IPS-20b (cell line): ENCODE measurements around the gene NDST1.

ENCODE experiments used
- H3K27ac ChIP-seq: one replicate; pipeline ENCODE4 v1.5.1; 2013; ENCODE audit warnings: low read length
- H3K27me3 ChIP-seq: 2 replicates; pipeline ENCODE4 v1.6.1; 2013; ENCODE audit warnings: mild to moderate bottlenecking, low read length, inconsistent platforms; ENCODE audit not compliant: insufficient read depth
- H3K36me3 ChIP-seq: 2 replicates; pipeline ENCODE4 v1.6.1; 2013; ENCODE audit warnings: low read depth, mild to moderate bottlenecking, inconsistent platforms, low read length, moderate library complexity; ENCODE audit not compliant: insufficient read depth
- H3K4me1 ChIP-seq: 2 replicates; pipeline ENCODE4 v1.6.1; 2013; ENCODE audit warnings: mild to moderate bottlenecking, control low read depth, inconsistent platforms, low read length, moderate library complexity; ENCODE audit not compliant: insufficient read depth
- H3K4me3 ChIP-seq: 2 replicates; pipeline ENCODE4 v1.5.1; 2013; ENCODE audit warnings: mild to moderate bottlenecking, low read length, inconsistent platforms
- H3K9ac ChIP-seq: 2 replicates; pipeline ENCODE4 v1.6.1; 2013; ENCODE audit warnings: low read depth, mild to moderate bottlenecking, inconsistent platforms, low read length, moderate library complexity
- H3K9me3 ChIP-seq: 2 replicates; pipeline ENCODE4 v1.6.1; 2013; ENCODE audit warnings: mild to moderate bottlenecking, low read depth, low read length, inconsistent platforms; ENCODE audit not compliant: insufficient read depth

The NDST1 gene

GRCh38 chr5:150530951-150531588, 23.1 kb downstream of the NDST1 start:
- Histone ChIP-seq H3K4me3 (no peak overlapping the region), H3K9ac (no peak overlapping the region), H3K9me3 (no peaks in the 10 kb centered on the region), H3K36me3 (peaks cover 62% of the 10 kb centered on the region), H3K27me3 (no peaks in the 10 kb centered on the region), H3K4me1 (peaks cover 10% of the 10 kb centered on the region; the same call in 1 of the 2 replicates), H3K27ac (no peak overlapping the region)

- no peaks in the 10 kb centered on the region for H3K27me3 ChIP-seq
- peaks cover 11% of the 10 kb centered on the region; the same call in 1 of the 2 replicates for H3K4me1 ChIP-seq
- no peak overlapping the region for H3K4me3 ChIP-seq
- no peaks in the 10 kb centered on the region for H3K9me3 ChIP-seq
- no peak overlapping the region for H3K27ac ChIP-seq
- H3K36me3 ChIP-seq: peaks cover 67% of the 10 kb centered on the region
- H3K9ac ChIP-seq: no peak overlapping the region
Observed at GRCh38 chr5:150531686-150532085, 23.8 kb downstream of the NDST1 start.

- Histone ChIP-seq H3K27ac (no peak overlapping the region), H3K36me3 (peaks cover 66% of the 10 kb centered on the region), H3K27me3 (no peaks in the 10 kb centered on the region), H3K9me3 (no peaks in the 10 kb centered on the region), H3K9ac (no peak overlapping the region), H3K4me1 (peaks cover 13% of the 10 kb centered on the region; the same call in 1 of the 2 replicates), H3K4me3 (no peak overlapping the region)
Observed at GRCh38 chr5:150532151-150532550, 24.2 kb downstream of the NDST1 start.

- Histone ChIP-seq H3K36me3 (peaks cover 66% of the 10 kb centered on the region), H3K4me3 (no peak overlapping the region), H3K9ac (no peak overlapping the region)
Observed at GRCh38 chr5:150532996-150533395, 25.1 kb downstream of the NDST1 start.

GRCh38 chr5:150534811-150535210, 26.9 kb downstream of the NDST1 start:
- Histone ChIP-seq H3K9ac (no peak overlapping the region), H3K27me3 (no peaks in the 10 kb centered on the region), H3K9me3 (no peaks in the 10 kb centered on the region), H3K4me1 (peaks cover 9% of the 10 kb centered on the region; the same call in 1 of the 2 replicates), H3K27ac (no peak overlapping the region), H3K36me3 (peaks cover 81% of the 10 kb centered on the region), H3K4me3 (no peak overlapping the region)

More at GRCh38 chr5:150532996-150533395, 25.1 kb downstream of the NDST1 start:
- Histone ChIP-seq H3K27me3 (no peaks in the 10 kb centered on the region), H3K9me3 (no peaks in the 10 kb centered on the region), H3K4me1 (peaks cover 13% of the 10 kb centered on the region; the same call in 1 of the 2 replicates), H3K27ac (no peak overlapping the region)

GRCh38 chr5:150535611-150536010, 27.7 kb downstream of the NDST1 start:
- Histone ChIP-seq H3K4me1 (peaks cover 4% of the 10 kb centered on the region; the same call in 1 of the 2 replicates), H3K27me3 (no peaks in the 10 kb centered on the region), H3K36me3 (peaks cover 88% of the 10 kb centered on the region), H3K9me3 (no peaks in the 10 kb centered on the region), H3K4me3 (no peak overlapping the region), H3K9ac (no peak overlapping the region), H3K27ac (no peak overlapping the region)

- Histone ChIP-seq H3K27ac (no peak overlapping the region), H3K4me3 (no peak overlapping the region), H3K4me1 (peaks cover 4% of the 10 kb centered on the region; the same call in 1 of the 2 replicates), H3K27me3 (no peaks in the 10 kb centered on the region), H3K9me3 (no peaks in the 10 kb centered on the region), H3K9ac (no peak overlapping the region), H3K36me3 (peaks cover 94% of the 10 kb centered on the region)
Observed at GRCh38 chr5:150538007-150538917, 30.3 kb downstream of the NDST1 start.

GRCh38 chr5:150539206-150539605, 31.3 kb downstream of the NDST1 start:
- Histone ChIP-seq H3K27ac (no peak overlapping the region), H3K9ac (no peak overlapping the region), H3K4me1 (peaks cover 4% of the 10 kb centered on the region; the same call in 1 of the 2 replicates), H3K36me3 (peaks cover 94% of the 10 kb centered on the region), H3K27me3 (no peaks in the 10 kb centered on the region), H3K4me3 (no peak overlapping the region), H3K9me3 (no peaks in the 10 kb centered on the region)

GRCh38 chr5:150540042-150540441, 32.1 kb downstream of the NDST1 start:
- no peak overlapping the region for H3K9ac ChIP-seq
- H3K4me1 ChIP-seq: peaks cover 4% of the 10 kb centered on the region; the same call in 1 of the 2 replicates
- no peak overlapping the region for H3K27ac ChIP-seq
- H3K36me3 ChIP-seq: peaks cover 88% of the 10 kb centered on the region
- no peaks in the 10 kb centered on the region for H3K27me3 ChIP-seq
- H3K4me3 ChIP-seq: no peak overlapping the region
- H3K9me3 ChIP-seq: no peaks in the 10 kb centered on the region

- peaks cover 88% of the 10 kb centered on the region for H3K36me3 ChIP-seq
- no peak overlapping the region for H3K27ac ChIP-seq
- H3K9ac ChIP-seq: no peak overlapping the region
Observed at GRCh38 chr5:150540615-150541396, 32.9 kb downstream of the NDST1 start.

GRCh38 chr5:150541397-150541675, 33.4 kb downstream of the NDST1 start:
- Histone ChIP-seq H3K27me3 (no peaks in the 10 kb centered on the region), H3K27ac (no peak overlapping the region), H3K36me3 (peaks cover 87% of the 10 kb centered on the region), H3K9ac (no peak overlapping the region), H3K4me3 (no peak overlapping the region), H3K4me1 (peaks cover 4% of the 10 kb centered on the region; the same call in 1 of the 2 replicates), H3K9me3 (no peaks in the 10 kb centered on the region)

More at GRCh38 chr5:150540615-150541396, 32.9 kb downstream of the NDST1 start:
- no peaks in the 10 kb centered on the region for H3K27me3 ChIP-seq
- peaks cover 4% of the 10 kb centered on the region; the same call in 1 of the 2 replicates for H3K4me1 ChIP-seq
- H3K4me3 ChIP-seq: no peak overlapping the region
- H3K9me3 ChIP-seq: no peaks in the 10 kb centered on the region
